ENCODE data around the gene SCG5.

The SCG5 gene

GRCh38 chr15:32694222-32694983 lies 52.9 kb downstream of the SCG5 start:
- TF ChIP-seq CTCF (conservative IDR thresholded peaks at IDR 0.05; ENCODE audit: low read depth, low read length): no peak
- H3K4me3 ChIP-seq (ENCODE audit: low read length): no peak overlapping the region
- no peak for DNase-seq (ENCODE audit: low read depth)

- TF ChIP-seq CTCF (conservative IDR thresholded peaks at IDR 0.05; ENCODE audit: low read depth, low read length): no peak
- DNase-seq (ENCODE audit: low read depth): no peak
Observed at GRCh38 chr15:32698773-32699390, 57.4 kb downstream of the SCG5 start.

GRCh38 chr15:32700501-32701150 lies 59.1 kb downstream of the SCG5 start:
- TF ChIP-seq CTCF (conservative IDR thresholded peaks at IDR 0.05; ENCODE audit: low read depth, low read length): no peak
- no peak for DNase-seq (ENCODE audit: low read depth)

More at GRCh38 chr15:32698773-32699390, 57.4 kb downstream of the SCG5 start:
- H3K4me3 ChIP-seq (ENCODE audit: low read length): no peak overlapping the region

GRCh38 chr15:32701863-32702262 lies 60.4 kb downstream of the SCG5 start:
- no peak overlapping the region for H3K4me3 ChIP-seq (ENCODE audit: low read length)
- DNase-seq (ENCODE audit: low read depth): no peak
- no peak for TF ChIP-seq CTCF (conservative IDR thresholded peaks at IDR 0.05; ENCODE audit: low read depth, low read length)

More at GRCh38 chr15:32700501-32701150, 59.1 kb downstream of the SCG5 start:
- H3K4me3 ChIP-seq (ENCODE audit: low read length): no peak overlapping the region

- no peak for TF ChIP-seq CTCF (conservative IDR thresholded peaks at IDR 0.05; ENCODE audit: low read depth, low read length)
- H3K4me3 ChIP-seq (ENCODE audit: low read length): no peak overlapping the region
- no peak for DNase-seq (ENCODE audit: low read depth)
Observed at GRCh38 chr15:32704395-32704981, 63.0 kb downstream of the SCG5 start.

- DNase-seq (ENCODE audit: low read depth): no peak
- no peak overlapping the region for H3K4me3 ChIP-seq (ENCODE audit: low read length)
- TF ChIP-seq CTCF (conservative IDR thresholded peaks at IDR 0.05; ENCODE audit: low read depth, low read length): no peak
Observed at GRCh38 chr15:32705446-32705845, 63.9 kb downstream of the SCG5 start.

All from retinal pigment epithelial cell (primary cell).